ENCODE measurements around the gene TGM2.

Gene TGM2

DNA sequence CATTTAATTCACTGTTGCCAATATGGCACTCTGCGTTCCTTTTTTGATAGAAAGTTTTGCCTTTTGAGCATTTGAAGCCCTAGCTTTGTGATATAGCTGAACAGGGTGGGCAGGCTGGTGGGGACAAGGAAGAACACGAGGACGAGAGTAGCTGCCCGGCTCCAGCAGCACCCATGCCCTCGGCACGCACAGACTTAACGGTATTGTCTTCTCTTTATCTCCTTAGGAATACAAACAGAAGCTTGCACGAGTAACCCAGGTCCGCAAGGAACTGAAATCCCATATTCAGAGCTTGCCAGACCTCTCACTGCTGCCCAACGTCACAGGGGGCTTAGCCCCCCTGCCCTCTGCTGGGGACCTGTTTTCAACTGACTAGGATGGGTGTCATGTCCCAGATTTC lies 75.6 kb downstream of the TGM2 start:
- no peak for DNase-seq

- no peak for DNase-seq
Measured at GRCh38 chr20:38085026-38085425, 80.0 kb downstream of the TGM2 start.

DNA sequence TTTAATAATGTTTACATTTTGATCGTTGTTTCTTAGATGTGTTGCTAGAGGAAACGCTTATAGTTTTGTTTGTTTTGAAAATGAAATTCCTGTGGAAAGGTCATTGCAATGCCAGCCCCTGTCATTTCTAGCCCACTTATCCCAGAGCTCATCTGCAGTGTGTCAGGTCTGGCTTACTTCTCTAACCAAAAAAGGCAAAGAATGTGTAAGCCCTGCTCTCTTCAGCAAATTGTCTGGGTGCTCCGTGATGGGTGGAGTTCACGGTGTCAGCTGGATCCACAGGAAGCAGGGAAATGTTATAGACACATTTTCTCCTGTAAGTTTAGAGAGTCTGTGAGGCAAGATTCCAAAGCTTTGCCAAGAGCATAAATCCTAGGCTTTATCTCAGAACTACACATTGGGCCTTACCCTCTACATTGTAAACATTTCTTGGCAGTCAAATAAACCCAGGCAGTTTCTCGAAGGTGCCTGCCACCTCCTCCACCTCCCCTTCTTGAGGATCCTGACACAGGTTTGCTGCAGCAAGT lies 80.6 kb downstream of the TGM2 start:
- no peak for DNase-seq

GRCh38 chr20:38083338-38084048 lies 81.6 kb downstream of the TGM2 start:
- DNase-seq: no peak

- DNase-seq: no peak
Measured at GRCh38 chr20:38082894-38083293, 82.2 kb downstream of the TGM2 start.

GRCh38 chr20:38081575-38081974 lies 83.5 kb downstream of the TGM2 start:
- no peak for DNase-seq

- no peak for DNase-seq
Measured at GRCh38 chr20:38079353-38079752, 85.7 kb downstream of the TGM2 start.

GRCh38 chr20:38078084-38078483 lies 87.0 kb downstream of the TGM2 start:
- DNase-seq: no peak

Measured in CD4-positive, alpha-beta T cell treated with Interleukin-12 subunit alpha and Interleukin-12 subunit beta, for 1 hour (primary cell).